GM19467 (cell line): ENCODE measurements around the gene NCBP2L.

Source experiments
- ATAC-seq: cut with Tn5 transposase; IDR thresholded peaks from one replicate; pipeline ENCODE4 v1.9.1; 2021; ENCODE audit warnings: mild to moderate bottlenecking, moderate library complexity; ENCODE audit not compliant: unreplicated experiment

NCBP2L gene

GRCh38 chrX:107752043-107752442, 25.5 kb upstream of the NCBP2L start:
- no peak for ATAC-seq

DNA sequence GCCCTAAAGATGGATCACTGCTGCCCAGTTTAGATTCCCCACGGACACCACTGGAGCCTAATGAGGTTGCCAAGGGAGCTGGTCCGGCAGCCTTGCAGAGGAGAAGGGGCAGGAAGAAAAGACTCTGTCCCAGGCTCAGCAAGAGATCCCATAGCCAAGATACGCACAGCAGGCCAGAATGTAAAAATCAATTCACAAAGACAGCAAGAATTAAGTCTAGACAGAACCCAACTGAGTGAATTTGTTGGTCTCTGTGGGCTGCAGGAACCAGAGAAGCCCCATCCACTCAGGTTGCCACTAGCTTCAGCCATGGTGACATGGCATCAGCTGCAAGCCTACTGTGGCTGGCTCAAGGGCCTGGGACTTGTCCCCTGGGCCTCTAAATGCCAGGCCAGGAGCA, 24.8 kb upstream of the NCBP2L start:
- no peak for ATAC-seq

DNA sequence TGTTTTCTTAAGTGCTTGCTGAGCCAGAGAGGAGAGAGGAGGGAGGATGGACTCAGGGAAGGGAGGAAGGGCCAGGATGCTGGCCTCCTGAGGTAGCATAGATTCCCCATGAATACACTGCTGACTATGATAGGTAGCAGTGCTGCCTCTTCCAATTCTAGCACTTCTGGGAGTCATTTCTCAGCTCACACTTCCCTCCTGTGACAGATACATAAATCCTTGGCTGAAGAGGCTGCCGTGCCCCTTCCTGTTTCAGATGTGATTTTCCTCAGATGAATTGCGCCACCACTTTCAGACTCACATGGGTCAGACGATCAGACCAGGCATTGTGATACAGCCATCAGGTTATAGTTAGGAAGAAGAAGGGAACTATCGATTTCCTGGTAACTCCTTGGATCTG, 24.3 kb upstream of the NCBP2L start:
- ATAC-seq, result no peak

DNA sequence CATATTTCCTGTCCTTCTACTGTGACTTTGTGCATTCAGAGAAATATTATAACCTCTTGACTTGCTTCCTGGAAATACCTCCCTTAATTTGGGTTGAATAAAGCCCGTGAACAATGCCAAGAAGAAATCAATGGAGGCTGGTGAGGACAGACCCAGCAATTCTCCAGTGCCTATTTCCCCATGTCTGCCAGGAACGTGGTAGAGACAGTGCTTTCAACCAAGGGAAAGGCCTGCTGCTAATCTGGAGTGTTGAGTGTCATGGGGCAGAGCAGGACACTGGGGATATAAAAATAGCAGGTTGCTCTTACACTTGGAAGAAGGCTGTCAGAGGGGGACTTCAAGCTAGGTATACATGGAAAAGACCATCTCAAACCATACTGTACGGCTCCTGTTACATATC, 21.8 kb upstream of the NCBP2L start:
- ATAC-seq, result no peak

DNA sequence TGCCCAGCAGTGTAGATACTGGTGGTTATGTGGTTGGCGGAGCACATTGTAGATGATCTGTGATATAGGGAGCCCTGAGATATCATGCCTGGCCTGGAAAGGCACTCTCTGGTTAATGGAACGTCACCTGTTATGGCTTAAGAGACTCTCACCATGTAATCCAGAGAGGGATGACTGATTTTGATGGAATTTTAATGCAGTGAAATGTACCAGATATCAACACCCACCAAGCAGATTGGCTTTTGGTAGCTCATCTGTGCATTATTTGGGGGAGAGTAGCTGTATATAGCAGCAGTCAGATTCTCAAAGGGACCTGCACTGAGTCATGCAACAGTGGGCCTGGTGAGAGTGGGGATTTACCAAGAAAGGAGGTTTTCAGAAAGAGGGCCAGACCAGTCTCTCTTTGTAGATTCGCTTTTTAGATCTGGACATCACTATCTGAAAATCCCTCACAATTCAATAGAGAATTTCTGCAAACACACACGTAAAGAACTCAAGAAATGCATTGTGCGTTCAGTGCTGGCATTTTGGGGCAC, 19.2 kb upstream of the NCBP2L start:
- ATAC-seq, result no peak

GRCh38 chrX:107760304-107761077, 17.0 kb upstream of the NCBP2L start:
- no peak for ATAC-seq

DNA sequence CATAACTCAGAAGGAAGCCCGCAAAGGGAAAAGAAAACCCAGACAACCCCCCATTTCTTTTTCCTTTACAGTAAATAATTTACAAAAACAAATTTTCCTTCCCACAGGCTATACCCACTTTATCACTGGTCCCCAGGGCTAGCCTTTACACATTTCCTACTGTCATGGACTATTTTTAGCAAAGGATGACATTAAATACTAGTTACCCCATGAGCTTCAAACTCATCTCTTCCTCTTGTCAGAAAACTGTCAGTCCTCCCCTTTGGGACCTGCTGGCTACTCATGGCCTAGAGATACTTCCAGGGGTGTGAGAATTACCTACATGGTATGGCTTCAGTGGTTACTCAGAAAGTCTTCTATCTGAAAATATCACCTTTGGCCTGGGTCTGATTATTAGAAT, 13.9 kb upstream of the NCBP2L start:
- ATAC-seq, result no peak

GRCh38 chrX:107764845-107765608, 12.5 kb upstream of the NCBP2L start:
- ATAC-seq, result no peak

DNA sequence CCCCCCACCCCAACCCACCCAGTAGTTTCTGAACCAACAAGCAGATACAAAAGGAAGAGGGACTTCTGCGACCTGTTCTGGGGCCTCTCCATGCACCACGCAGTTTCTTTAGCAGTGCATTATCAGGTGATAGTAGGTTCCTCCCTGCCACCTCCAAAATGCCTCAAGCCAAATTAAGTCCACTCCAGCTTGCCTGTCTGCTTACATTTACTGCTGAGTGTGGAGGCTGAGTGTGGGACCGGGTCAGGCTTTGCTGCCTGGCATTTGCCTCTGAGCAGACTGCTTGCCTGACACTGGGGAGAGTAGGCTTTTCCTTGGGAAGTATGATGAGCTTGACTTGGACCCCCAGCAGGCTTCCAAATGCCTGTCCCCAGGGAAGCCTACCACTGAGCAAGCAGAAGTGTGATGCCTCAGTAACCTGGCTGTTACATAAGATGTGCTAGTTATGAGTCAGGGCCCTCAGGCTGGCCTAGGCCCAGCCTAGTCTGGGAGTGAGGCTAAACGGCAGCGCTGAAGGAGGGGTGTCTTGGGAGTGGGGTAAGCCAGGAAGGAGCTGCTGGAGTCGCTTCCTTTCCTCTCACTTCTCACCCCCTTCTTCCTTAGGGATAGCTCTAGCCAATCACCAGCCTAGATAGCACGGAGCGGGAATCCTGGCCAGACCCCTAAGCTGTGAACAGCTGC, 10.9 kb upstream of the NCBP2L start:
- ATAC-seq, result no peak

- no peak for ATAC-seq
These were observed 9.5 kb upstream of the NCBP2L start for GRCh38 chrX:107768051-107768450.

- no peak for ATAC-seq
These were observed 7.8 kb upstream of the NCBP2L start for GRCh38 chrX:107769581-107770317.

GRCh38 chrX:107773206-107773605, 4.3 kb upstream of the NCBP2L start:
- no peak for ATAC-seq

DNA sequence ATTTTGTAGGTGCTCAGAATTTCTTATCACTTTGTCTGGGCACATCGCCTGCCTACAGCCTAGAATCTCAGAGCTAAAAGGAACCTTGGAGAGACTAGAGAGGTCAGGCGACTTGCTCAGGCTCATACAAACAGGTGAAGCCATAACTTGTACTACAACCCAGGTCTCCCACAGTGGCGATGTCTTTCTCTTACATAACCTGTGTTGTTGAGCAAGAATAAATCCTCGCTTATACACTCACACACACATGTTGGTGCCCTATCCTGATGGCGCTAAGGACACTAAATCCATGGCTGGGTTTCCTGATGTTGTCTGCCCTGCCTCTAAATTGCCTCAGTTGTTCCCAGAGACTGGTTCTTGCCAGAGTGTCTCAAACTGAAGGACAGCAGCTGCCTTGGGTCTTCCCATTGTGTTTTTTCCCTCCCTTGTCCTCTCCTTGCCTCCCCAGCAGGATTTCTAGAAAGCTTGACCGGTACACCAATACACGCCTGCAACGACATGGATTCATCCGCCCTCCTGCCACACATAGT, 3.6 kb upstream of the NCBP2L start:
- ATAC-seq, result no peak

DNA sequence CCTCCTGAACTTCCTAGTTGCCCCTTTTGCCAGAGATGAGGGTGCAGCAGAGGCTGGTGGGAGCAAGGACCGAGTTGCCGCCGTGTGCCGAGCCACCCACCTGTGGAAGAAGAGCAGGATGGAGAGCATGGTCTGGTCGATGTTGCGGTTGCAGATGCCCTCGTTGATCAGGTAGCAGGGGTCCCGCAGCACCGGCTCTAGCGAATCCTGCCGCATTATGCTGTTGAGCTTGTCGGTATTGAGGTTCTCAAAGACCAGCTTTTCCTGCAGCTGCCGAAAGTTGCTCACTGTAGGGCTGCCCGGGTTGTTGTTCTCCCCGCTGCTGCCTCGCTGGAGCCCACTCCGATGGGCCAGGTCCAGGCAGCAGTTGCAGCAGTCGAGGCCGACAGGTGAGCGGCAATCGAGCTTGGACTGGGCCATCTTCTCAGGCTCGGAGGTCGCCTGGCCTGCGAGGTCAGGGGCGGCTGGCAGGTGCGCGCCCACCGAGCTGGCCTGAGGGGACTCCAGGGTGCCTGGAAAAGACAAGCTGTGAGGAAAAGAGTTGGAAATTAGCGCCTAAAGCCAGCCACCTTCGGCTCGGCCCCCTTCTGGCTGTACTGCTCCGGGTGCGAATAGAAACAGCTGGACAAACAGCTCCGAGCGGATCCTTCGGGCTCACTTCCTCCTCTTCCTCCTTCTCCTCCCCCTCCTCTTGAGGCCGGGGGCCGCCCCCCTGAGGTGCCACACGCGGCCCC, 2.4 kb upstream of the NCBP2L start:
- ATAC-seq, result no peak

GRCh38 chrX:107775734-107776511, 1.6 kb upstream of the NCBP2L start, which contains the start of gene TSC22D3:
TSS of gene TSC22D3 (minus strand) at chrX:107775787. CDS start at chrX:107775419, 368 bp downstream.
- ATAC-seq, result peak; percentile 63

DNA sequence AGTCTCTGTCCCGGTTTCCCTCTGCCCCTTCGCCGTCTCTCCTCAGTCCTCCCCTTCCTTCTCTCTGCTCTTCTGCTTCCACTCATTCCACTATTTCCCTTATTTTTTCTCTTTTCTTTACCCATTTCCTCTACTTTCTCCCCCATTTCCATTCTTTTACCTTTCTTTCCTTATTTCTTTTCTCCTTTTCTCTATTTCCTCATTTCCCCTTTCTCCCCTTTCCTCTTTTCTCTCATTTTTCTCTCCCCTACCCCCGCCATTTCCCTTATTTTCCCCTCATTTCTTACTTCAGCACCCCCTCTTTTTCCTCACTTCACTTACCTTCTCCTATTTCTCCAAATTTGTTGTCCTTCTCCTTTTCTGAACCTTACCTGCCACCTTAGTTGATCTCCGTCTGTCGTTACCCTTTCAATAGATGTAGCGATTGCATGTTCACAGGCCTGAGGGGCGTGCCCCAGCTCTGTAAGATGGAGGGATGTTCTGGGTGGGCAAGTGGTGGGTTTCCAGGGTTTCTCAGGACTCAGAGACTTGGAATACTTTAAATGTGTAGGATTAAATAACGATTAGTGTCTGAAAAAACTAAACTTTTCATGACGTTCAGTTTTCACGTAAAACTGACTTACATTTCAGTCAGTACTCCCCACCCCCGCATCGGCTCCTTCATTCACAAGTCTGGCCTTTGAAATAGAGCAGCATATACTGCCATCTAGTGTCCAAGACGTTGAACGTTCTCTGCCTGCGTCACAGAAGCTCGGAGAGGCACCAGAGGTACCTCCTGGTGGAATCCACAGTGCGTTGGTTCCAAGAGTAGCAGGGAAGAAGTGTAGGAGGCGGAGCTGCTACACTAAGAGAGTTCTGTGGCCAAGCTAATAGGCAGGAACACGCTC, 641 bp upstream of the NCBP2L start:
- ATAC-seq, result peak; percentile 78

DNA sequence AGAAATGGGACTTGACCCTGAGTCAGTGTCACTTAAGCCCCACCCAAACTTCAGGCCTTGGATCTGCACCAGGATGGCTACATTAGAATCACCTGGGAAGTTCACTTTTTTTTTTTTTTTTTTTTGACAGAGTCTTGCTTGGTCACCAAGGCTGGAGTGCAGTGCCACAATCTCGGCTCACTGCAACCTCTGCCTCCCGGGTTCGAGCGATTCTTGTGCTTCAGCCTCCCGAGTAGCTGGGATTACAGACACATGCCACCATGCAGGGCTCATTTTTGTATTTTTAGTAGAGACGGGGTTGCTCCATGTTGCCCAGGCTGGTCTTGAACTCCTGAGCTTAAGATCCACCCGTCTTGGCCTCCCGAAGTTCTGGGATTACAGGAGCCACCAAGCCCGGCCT, 3.0 kb downstream of the NCBP2L start:
- no peak for ATAC-seq

DNA sequence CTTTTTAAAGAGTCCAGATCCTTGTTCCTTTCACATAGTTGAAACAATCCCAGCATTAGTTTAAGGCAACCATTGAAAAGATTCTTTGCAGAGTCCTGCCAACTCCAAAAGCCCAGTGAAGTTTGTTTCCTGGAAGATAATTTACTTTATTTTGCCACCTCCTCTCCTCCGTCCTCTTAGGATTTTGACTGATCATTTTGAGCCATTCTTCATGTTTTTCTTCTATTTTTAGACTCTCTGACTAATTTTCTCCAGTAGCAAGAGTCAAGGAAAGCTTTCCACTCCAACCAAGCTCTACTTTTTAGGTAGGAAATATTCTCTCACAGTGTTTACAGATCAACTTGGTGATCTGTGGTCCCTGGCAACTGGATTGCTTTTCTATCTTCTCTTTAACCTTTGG, 10.3 kb downstream of the NCBP2L start:
- no peak for ATAC-seq
